SHP77 (cell line): Measurements from ENCODE around the gene GALR1.
A peak's percentile ranks its signal among the peaks of the same experiment; 100 is the strongest.
"Not testable (repeated sequence)": the region's sequence is repeated elsewhere in the genome, so short reads cannot be mapped to it uniquely, and the experiment has no call there.

ENCODE experiments used
- DNase-seq, 2 experiments: peaks; one replicate each; lab custom pipeline; 2025; lab: John Stamatoyannopoulos, UW

Gene GALR1

GRCh38 chr18:77250926-77251729, 1.5 kb downstream of the GALR1 start:
- no peak for DNase-seq

- DNase-seq, result no peak
These were observed 2.0 kb downstream of the GALR1 start for GRCh38 chr18:77251730-77252050.

- DNase-seq, result peak in 1 of 2 experiments; percentile 17
These were observed 5.2 kb downstream of the GALR1 start for GRCh38 chr18:77254711-77255405.

GRCh38 chr18:77255426-77256105, 5.9 kb downstream of the GALR1 start:
- no peak for DNase-seq

GRCh38 chr18:77262643-77263465, 13.2 kb downstream of the GALR1 start:
- no peak for DNase-seq

- no peak for DNase-seq
These were observed 13.8 kb downstream of the GALR1 start for GRCh38 chr18:77263466-77263763.

GRCh38 chr18:77267969-77268368, 18.3 kb downstream of the GALR1 start:
- DNase-seq, result no peak

- DNase-seq, result no peak
These were observed 18.8 kb downstream of the GALR1 start for GRCh38 chr18:77268456-77268855.

- no peak for DNase-seq
These were observed 22.2 kb downstream of the GALR1 start for GRCh38 chr18:77271576-77272481.

GRCh38 chr18:77290841-77291240, 41.2 kb downstream of the GALR1 start:
- DNase-seq, result not testable (repeated sequence)

GRCh38 chr18:77298172-77298571, 48.5 kb downstream of the GALR1 start:
- no peak for DNase-seq

- DNase-seq, result no peak
These were observed 50.1 kb downstream of the GALR1 start for GRCh38 chr18:77299706-77300105.

- DNase-seq, result no peak
These were observed 50.9 kb downstream of the GALR1 start for GRCh38 chr18:77300579-77300978.

- DNase-seq, result no peak
These were observed 54.6 kb downstream of the GALR1 start for GRCh38 chr18:77304268-77304667.

- DNase-seq, result no peak
These were observed 56.0 kb downstream of the GALR1 start for GRCh38 chr18:77305676-77306075.

- DNase-seq, result no peak
These were observed 58.6 kb downstream of the GALR1 start for GRCh38 chr18:77308216-77308615.

- no peak for DNase-seq
These were observed 64.9 kb downstream of the GALR1 start for GRCh38 chr18:77314511-77314910.

GRCh38 chr18:77314952-77315351, 65.3 kb downstream of the GALR1 start:
- no peak for DNase-seq

GRCh38 chr18:77316008-77316407, 66.4 kb downstream of the GALR1 start:
- no peak for DNase-seq

- no peak for DNase-seq
These were observed 67.0 kb downstream of the GALR1 start for GRCh38 chr18:77316641-77317040.

- DNase-seq, result peak in 1 of 2 experiments; percentile 28
These were observed 71.4 kb downstream of the GALR1 start for GRCh38 chr18:77320971-77321559.
